Measurements from ENCODE around the gene TMEM266. TPM values are rescaled to one million over a fixed set of nuclear protein-coding genes. Genes with fewer than 3 reads are reported as not detected.

TMEM266 gene
- total RNA-seq, 2 experiments from 2014 or later: 0.11 TPM; not detected in 1

GRCh38 chr15:76236350-76236749 is 176.6 kb downstream of the TMEM266 start:
- H3K4me1 Mint-ChIP-seq (ENCODE audit: low read depth): no peaks in the 10 kb centered on the region
- H3K27me3 Mint-ChIP-seq: no peaks in the 10 kb centered on the region
- DNase-seq: no peak
- H3K9me3 Mint-ChIP-seq: no peaks in the 10 kb centered on the region
- H3K36me3 Mint-ChIP-seq (ENCODE audit: low read depth): peaks cover 2% of the 10 kb centered on the region
- no peak for ATAC-seq
- CTCF ChIA-PET: interaction anchor here (0.8 to 2.3 kb wide), 10 partner anchors 8 to 630 kb away, joined by 3 to 10 read pairs (median 4); no protein-coding TSS in a partner anchor
- no peak overlapping the region for H3K27ac Mint-ChIP-seq
- POLR2A ChIA-PET: no interaction called here
- TF ChIP-seq, protein P1, sequence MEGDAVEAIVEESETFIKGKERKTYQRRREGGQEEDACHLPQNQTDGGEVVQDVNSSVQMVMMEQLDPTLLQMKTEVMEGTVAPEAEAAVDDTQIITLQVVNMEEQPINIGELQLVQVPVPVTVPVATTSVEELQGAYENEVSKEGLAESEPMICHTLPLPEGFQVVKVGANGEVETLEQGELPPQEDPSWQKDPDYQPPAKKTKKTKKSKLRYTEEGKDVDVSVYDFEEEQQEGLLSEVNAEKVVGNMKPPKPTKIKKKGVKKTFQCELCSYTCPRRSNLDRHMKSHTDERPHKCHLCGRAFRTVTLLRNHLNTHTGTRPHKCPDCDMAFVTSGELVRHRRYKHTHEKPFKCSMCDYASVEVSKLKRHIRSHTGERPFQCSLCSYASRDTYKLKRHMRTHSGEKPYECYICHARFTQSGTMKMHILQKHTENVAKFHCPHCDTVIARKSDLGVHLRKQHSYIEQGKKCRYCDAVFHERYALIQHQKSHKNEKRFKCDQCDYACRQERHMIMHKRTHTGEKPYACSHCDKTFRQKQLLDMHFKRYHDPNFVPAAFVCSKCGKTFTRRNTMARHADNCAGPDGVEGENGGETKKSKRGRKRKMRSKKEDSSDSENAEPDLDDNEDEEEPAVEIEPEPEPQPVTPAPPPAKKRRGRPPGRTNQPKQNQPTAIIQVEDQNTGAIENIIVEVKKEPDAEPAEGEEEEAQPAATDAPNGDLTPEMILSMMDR (IDR thresholded peaks at IDR 0.05): no peak
- no peak overlapping the region for H3K4me3 Mint-ChIP-seq
- intact Hi-C loops (cut with micrococcal nuclease): no loop called here

DNA sequence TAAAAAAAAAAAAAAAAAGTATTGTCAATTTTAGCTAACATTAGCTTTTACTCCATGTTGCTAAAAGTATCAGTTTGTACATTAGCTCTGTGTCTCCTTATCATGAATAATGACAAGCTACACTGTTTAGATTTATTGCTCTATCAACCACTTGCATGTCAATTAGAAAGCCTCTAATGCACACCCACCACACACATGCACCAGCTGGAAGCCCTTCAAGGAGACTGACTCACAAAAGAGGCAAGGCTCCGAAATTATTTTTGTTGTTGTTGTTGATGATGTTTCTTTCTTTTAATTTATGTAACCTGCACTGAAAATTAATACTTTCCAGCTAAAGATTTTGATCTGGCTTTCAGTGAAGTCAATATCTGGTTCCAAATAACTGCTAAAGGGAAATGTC is 180.0 kb downstream of the TMEM266 start:
- ChIA-PET POLR2A (no interaction called here), CTCF (interaction anchor here (1.0 kb wide), 1 partner anchor 93 kb away, joined by 4 read pairs; no protein-coding TSS in a partner anchor)
- H3K4me1 Mint-ChIP-seq (ENCODE audit: low read depth): no peaks in the 10 kb centered on the region
- H3K36me3 Mint-ChIP-seq (ENCODE audit: low read depth): peaks cover 7% of the 10 kb centered on the region
- H3K27me3 Mint-ChIP-seq: no peaks in the 10 kb centered on the region
- H3K4me3 Mint-ChIP-seq: no peak overlapping the region
- no peak for ATAC-seq
- no peaks in the 10 kb centered on the region for H3K9me3 Mint-ChIP-seq
- H3K27ac Mint-ChIP-seq: no peak overlapping the region
- intact Hi-C loops (cut with micrococcal nuclease): no loop called here
- TF ChIP-seq, protein P1 (IDR thresholded peaks at IDR 0.05): no peak
- no peak for DNase-seq

GRCh38 chr15:76245072-76245610 is 185.4 kb downstream of the TMEM266 start:
- no peak overlapping the region for H3K4me3 Mint-ChIP-seq
- H3K4me1 Mint-ChIP-seq (ENCODE audit: low read depth): no peaks in the 10 kb centered on the region
- no peaks in the 10 kb centered on the region for H3K27me3 Mint-ChIP-seq
- ATAC-seq (no peak), DNase-seq (no peak)
- intact Hi-C loops (cut with micrococcal nuclease): no loop called here
- POLR2A ChIA-PET: no interaction called here
- no peak overlapping the region for H3K27ac Mint-ChIP-seq
- TF ChIP-seq, protein P1 (IDR thresholded peaks at IDR 0.05): no peak
- no peaks in the 10 kb centered on the region for H3K9me3 Mint-ChIP-seq
- CTCF ChIA-PET: interaction anchor here (1.7 kb wide), 1 partner anchor 9 kb away, joined by 10 read pairs; no protein-coding TSS in a partner anchor
- peaks cover 9% of the 10 kb centered on the region for H3K36me3 Mint-ChIP-seq (ENCODE audit: low read depth)

DNA sequence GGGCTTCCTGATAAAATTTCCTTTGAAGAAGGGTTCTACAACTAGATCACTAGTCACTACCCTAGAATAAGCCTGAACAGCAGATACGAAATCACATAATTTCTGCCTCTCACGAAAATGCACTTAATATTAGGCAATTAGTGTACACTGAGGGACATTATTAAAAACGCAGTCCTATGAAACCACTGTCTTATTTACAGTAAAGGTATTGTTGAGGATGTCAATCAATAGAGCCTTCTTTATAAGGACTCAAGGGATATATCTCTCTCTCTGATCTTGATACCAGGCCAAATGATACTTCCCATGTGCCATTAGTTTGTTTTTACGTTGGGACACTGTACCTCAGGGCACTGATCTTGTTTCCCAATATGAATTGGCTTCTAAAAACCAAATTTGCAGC is 191.9 kb downstream of the TMEM266 start:
- TF ChIP-seq, protein P1 (IDR thresholded peaks at IDR 0.05): no peak
- ChIA-PET POLR2A (no interaction called here), CTCF (interaction anchor here (0.6 to 0.7 kb wide), 2 partner anchors 65 to 703 kb away, joined by 3 to 4 read pairs; no protein-coding TSS in a partner anchor)
- H3K9me3 Mint-ChIP-seq: no peaks in the 10 kb centered on the region
- H3K4me3 Mint-ChIP-seq: no peak overlapping the region
- peaks cover 7% of the 10 kb centered on the region for H3K36me3 Mint-ChIP-seq (ENCODE audit: low read depth)
- DNase-seq: no peak
- H3K27me3 Mint-ChIP-seq: no peaks in the 10 kb centered on the region
- intact Hi-C loops (cut with micrococcal nuclease): no loop called here
- ATAC-seq: no peak
- no peak overlapping the region for H3K27ac Mint-ChIP-seq
- peaks cover 3% of the 10 kb centered on the region for H3K4me1 Mint-ChIP-seq (ENCODE audit: low read depth)

DNA sequence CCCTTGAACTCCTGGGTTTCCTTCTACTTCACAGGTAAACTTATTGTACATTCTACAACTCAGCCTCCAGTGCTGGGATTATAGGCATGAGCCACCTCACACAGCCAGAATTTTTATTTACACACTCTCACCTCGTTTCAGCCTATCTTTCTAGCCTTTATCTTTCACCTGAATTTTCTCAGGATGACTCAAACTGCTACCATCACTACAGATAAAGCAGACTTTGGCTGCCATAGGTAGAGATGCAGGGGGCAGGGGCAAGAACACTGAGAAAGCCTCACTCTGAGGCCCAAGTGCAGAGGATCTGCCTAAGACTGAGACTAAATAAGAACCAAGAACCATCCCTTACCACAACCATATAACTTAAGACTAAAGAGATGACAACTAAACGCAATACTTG is 192.5 kb downstream of the TMEM266 start:
- intact Hi-C loops (cut with micrococcal nuclease): no loop called here
- DNase-seq: no peak
- no peak overlapping the region for H3K4me3 Mint-ChIP-seq
- TF ChIP-seq, protein P1 (IDR thresholded peaks at IDR 0.05): no peak
- ChIA-PET CTCF (no interaction called here), POLR2A (no interaction called here)
- peaks cover 10% of the 10 kb centered on the region for H3K36me3 Mint-ChIP-seq (ENCODE audit: low read depth)
- H3K4me1 Mint-ChIP-seq (ENCODE audit: low read depth): peaks cover 3% of the 10 kb centered on the region
- H3K27ac Mint-ChIP-seq: no peak overlapping the region
- no peaks in the 10 kb centered on the region for H3K9me3 Mint-ChIP-seq
- no peaks in the 10 kb centered on the region for H3K27me3 Mint-ChIP-seq
- no peak for ATAC-seq
